Right renal cortex interstitium (tissue), 3 donors: ENCODE data around the gene ZNF236. TPM values are rescaled to one million over a fixed set of nuclear protein-coding genes. Genes with fewer than 3 reads are reported as not detected.

Experiments
- DNase-seq, 3 donors: peaks; one replicate each; pipeline ENCODE4 v3.0.0-alpha.2; 2013; ENCODE audit warnings: low read depth in 3 of 3, low spot score in 2 of 3
- polyA plus RNA-seq, 3 donors: library from polyadenylated mRNA; unstranded; fragments of 120-200 nt; gene quantifications; one replicate each; pipeline ENCODE4 v1.2.1, GENCODE V29; 2013; ENCODE audit not compliant: insufficient read length in 3 of 3

Gene ZNF236
- polyA plus RNA-seq, 3 donors, result 9.3 to 10.9 (median 9.6) TPM

- DNase-seq, result no peak
These were observed 2.8 kb upstream of the ZNF236 start for GRCh38 chr18:76819411-76820136.

GRCh38 chr18:76821356-76821874 lies 942 bp upstream of the ZNF236 start:
- no peak for DNase-seq

DNA sequence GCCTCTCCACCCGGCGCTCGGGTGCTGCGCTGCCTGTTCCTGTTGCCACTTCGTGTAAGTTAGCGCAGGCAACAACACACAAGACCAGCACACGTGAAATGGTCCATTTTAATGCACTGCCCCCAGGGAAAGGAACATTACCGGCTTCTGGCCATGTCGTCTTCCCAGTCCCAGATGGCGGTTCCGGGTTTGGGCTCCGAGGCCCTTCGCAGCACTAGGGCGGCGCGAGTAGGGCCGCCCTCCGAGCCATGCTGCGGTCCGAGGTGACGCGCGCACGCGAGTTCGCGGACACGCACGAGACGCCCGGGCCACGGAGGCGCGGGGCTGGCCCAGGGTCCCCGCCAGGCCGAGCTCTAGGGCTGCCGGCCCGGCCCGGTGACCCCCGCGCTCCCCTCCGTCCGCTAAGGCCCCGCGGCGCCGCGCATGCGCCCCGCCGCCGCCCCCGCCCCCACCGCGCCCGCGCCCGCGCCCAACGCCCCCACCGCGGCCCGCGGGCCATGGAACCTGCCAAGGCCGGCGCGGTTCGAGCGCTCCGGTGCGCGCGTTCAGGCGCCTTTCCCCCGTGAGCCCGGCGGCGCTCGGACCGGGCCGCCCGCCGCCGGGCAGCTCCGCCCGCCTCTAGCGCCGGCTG lies 367 bp upstream of the ZNF236 start:
- DNase-seq, result no peak

GRCh38 chr18:76823161-76823538 lies 793 bp downstream of the ZNF236 start:
- no peak for DNase-seq

DNA sequence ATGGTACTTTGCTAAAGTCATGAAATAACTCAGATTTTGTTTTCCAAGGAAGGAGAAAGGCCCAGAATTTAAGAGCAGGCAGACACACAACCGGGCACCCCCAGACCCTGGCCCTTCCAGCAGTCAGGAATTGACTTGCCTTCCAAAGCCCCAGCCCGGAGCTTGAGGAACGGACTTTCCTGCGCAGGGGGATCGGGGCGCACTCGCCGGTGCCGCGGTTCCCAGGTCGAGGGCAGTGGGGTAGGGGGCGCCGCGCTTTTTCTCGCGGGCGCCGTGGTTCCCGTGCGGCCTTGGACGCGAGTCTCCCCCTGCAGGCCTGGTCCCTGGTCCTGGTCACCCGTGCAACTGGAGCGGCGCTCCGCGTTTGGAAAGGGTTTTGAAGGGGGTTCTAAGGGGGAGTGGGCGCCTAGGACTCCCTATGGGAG lies 1.2 kb downstream of the ZNF236 start:
- DNase-seq, result no peak

GRCh38 chr18:76824145-76824676 lies 1.9 kb downstream of the ZNF236 start:
- DNase-seq, result no peak

DNA sequence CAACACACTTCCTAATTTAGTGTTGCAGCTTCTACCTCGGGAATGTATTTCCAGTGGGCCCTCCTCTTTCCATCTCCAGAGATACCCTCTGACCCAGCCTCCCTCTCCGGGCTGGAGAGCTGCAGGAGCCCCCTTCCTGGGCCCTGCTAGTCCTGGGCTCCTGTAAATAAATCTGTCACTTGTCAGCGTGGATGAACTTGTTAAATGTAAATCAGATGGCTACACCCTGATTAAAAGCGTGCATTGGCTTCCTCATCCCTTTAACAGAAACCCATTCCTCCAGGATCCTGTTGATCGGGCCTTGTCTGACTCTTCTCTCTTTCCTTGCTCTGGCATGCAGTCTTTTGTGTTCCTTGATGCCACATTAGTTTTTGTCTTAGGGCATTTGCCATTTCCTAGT lies 2.4 kb downstream of the ZNF236 start:
- no peak for DNase-seq

- DNase-seq, result no peak
These were observed 5.1 kb downstream of the ZNF236 start for GRCh38 chr18:76827205-76828200.

GRCh38 chr18:76834379-76834778 lies 12.0 kb downstream of the ZNF236 start:
- DNase-seq, result no peak

GRCh38 chr18:76835380-76835779 lies 13.0 kb downstream of the ZNF236 start:
- no peak for DNase-seq

GRCh38 chr18:76837071-76837470 lies 14.7 kb downstream of the ZNF236 start:
- DNase-seq, result no peak

- no peak for DNase-seq
These were observed 15.8 kb downstream of the ZNF236 start for GRCh38 chr18:76838182-76838581.

- DNase-seq, result no peak
These were observed 16.9 kb downstream of the ZNF236 start for GRCh38 chr18:76839086-76839794.

- DNase-seq, result no peak
These were observed 20.6 kb downstream of the ZNF236 start for GRCh38 chr18:76842837-76843530.

DNA sequence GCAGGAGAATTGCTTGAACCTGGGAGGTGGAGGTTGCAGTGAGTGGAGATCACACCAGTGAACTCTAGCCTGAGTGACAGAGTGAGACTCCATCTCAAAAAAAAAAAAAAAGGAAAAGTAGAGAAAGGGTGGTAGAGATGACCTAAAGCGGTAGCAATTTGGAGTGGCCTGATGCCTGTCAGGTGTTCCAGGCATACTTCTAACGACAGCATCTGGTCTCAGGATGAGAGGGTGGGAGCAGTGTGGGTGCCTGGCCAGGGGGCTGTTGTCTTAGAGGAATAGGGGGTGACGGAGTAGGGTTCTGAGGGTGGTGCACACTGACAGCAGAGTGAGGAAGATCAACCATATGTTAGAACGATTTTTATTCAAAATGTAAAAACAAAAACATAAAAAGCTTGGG lies 21.8 kb downstream of the ZNF236 start:
- DNase-seq, result no peak

DNA sequence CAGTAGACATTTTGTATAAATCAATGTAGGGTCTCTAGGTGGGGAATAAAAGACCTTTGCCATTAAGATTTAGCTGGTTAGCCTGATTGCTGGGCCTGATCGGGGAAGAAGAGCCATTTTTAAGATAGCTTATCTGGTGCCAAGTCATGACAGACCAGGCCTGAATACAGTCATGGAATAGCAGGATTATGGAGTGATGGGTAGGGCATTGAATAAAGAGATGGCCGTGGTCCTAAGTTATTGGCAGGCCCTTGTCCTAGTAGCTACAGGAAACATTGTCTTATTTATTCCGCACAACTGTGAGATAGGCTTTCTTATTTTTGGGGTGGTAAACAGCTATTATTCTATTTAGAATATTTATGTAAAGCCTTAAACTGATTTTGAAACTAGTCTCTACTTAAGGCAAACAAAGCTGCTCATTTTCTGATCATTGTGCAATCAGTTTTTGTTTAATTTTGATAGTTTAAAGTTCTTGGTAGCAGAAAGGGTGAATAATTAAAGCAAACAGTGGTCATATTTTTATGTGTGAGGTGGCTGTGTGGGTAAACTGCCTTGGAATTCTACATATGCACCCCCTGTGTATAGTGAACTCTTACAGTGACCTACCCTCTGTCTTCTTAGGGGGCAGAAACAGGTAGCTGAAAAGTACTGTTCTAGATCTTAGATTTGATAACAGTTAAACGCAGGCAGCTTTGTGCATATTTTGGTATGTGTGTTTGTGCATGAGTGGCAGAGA lies 22.6 kb downstream of the ZNF236 start:
- DNase-seq, result no peak

- no peak for DNase-seq
These were observed 23.9 kb downstream of the ZNF236 start for GRCh38 chr18:76846217-76846616.

DNA sequence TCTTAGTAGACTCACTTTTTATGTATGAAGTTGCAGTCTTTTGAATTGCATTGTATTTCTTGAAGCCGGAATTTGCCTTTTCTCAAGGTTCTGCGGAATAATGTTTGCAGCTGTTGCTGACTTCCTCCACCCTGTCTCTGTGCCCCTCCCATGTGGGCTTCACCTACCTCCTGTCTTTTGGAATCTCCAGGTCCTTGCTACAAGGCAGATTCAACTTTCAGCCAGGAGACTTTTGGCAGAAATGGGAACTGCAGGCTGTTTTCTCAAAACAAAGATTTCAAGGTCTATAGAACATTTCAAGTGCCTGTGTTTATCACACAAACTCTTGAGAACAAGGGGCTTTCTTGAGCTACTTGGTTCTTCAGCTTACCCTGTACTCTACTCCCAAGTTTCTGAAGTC lies 25.6 kb downstream of the ZNF236 start:
- DNase-seq, result no peak

DNA sequence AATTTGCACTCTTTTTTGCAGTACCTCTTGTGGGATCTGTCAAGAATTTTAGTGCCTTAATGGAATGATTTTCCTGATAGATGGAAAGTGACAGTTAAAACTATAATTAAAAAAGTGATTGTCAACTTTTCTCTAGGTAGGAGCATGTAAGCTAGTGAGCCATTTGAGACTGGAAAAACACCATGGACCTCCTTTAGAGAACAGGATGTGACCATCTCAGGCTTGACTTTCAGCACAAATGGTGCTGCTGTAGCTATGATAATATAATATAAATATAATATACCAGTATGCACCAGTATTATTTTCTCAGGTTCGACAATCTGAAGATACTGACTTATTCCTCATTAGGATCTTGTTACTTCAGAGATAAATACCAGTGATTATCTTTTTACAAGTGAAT lies 27.8 kb downstream of the ZNF236 start:
- no peak for DNase-seq
